ENCODE measurements around the gene CDH4.

Gene CDH4

GRCh38 chr20:61220131-61220530 is 31.9 kb upstream of the CDH4 start:
- H3K4me3 ChIP-seq (ENCODE audit: low read depth, low read length) = no peak overlapping the region
- no peak for DNase-seq (ENCODE audit: low read depth)
- TF ChIP-seq CTCF (IDR thresholded peaks at IDR 0.05; ENCODE audit: control insufficient read depth, extremely low read depth, insufficient read depth) = no peak

- no peak overlapping the region for H3K4me3 ChIP-seq (ENCODE audit: low read depth, low read length)
- no peak for TF ChIP-seq CTCF (IDR thresholded peaks at IDR 0.05; ENCODE audit: control insufficient read depth, extremely low read depth, insufficient read depth)
- DNase-seq (ENCODE audit: low read depth) = no peak
Measured at GRCh38 chr20:61220626-61221325, 31.3 kb upstream of the CDH4 start.

- no peak for DNase-seq (ENCODE audit: low read depth)
- TF ChIP-seq CTCF (IDR thresholded peaks at IDR 0.05; ENCODE audit: control insufficient read depth, extremely low read depth, insufficient read depth) = no peak
- no peak overlapping the region for H3K4me3 ChIP-seq (ENCODE audit: low read depth, low read length)
Measured at GRCh38 chr20:61222699-61223098, 29.4 kb upstream of the CDH4 start.

- no peak overlapping the region for H3K4me3 ChIP-seq (ENCODE audit: low read depth, low read length)
- no peak for TF ChIP-seq CTCF (IDR thresholded peaks at IDR 0.05; ENCODE audit: control insufficient read depth, extremely low read depth, insufficient read depth)
- no peak for DNase-seq (ENCODE audit: low read depth)
Measured at GRCh38 chr20:61223121-61223520, 28.9 kb upstream of the CDH4 start.

GRCh38 chr20:61230166-61230565 is 21.9 kb upstream of the CDH4 start:
- no peak for DNase-seq (ENCODE audit: low read depth)
- TF ChIP-seq CTCF (IDR thresholded peaks at IDR 0.05; ENCODE audit: control insufficient read depth, extremely low read depth, insufficient read depth) = no peak
- no peak overlapping the region for H3K4me3 ChIP-seq (ENCODE audit: low read depth, low read length)

GRCh38 chr20:61233590-61233989 is 18.5 kb upstream of the CDH4 start:
- no peak for DNase-seq (ENCODE audit: low read depth)
- H3K4me3 ChIP-seq (ENCODE audit: low read depth, low read length) = no peak overlapping the region
- no peak for TF ChIP-seq CTCF (IDR thresholded peaks at IDR 0.05; ENCODE audit: control insufficient read depth, extremely low read depth, insufficient read depth)

Data from LNCaP clone FGC (cell line).